Measurements from ENCODE around the gene CDC14A. TPM values are rescaled to one million over a fixed set of nuclear protein-coding genes. Genes with fewer than 3 reads are reported as not detected.

The CDC14A gene
- total and polyA plus RNA-seq, 2 donors (not counting 3 experiments of a cell fraction or from before 2014, with no cell fraction given), result 3.4 to 13.9 TPM

GRCh38 chr1:100462326-100463025 lies 110.2 kb downstream of the CDC14A start:
- dilution Hi-C loops (cut with MboI; ENCODE audit: extremely low pct_ligation_motif_present, low sequenced_read_pairs), result loop anchor here (10.0 kb wide), 1 partner anchor 412 kb away; no protein-coding TSS in a partner anchor
- no peaks in the 10 kb centered on the region for H4K20me1 ChIP-seq (replicated peaks; ENCODE audit: control insufficient read depth, extremely low read depth, insufficient read depth, low read length)
- H3K27ac ChIP-seq (ENCODE audit: insufficient read depth, low read depth, low read length), result no peak overlapping the region
- no peak overlapping the region for H2AFZ ChIP-seq (ENCODE audit: low read depth, low read length)
- no peaks in the 10 kb centered on the region for H3K9me1 ChIP-seq (replicated peaks; ENCODE audit: control insufficient read depth, extremely low read depth, insufficient read depth, low read length)
- H3K9me3 ChIP-seq (replicated peaks; ENCODE audit: control insufficient read depth, insufficient read depth, low read length), result no peaks in the 10 kb centered on the region
- FAIRE-seq (no peak), DNase-seq (ENCODE audit: low read depth, low spot score) (no peak)
- no peak overlapping the region for H3K4me2 ChIP-seq (ENCODE audit: insufficient read depth, low read length)
- ChIA-PET POLR2A (interaction anchor here (0.6 kb wide), 1 partner anchor 269 kb away, joined by 3 read pairs; no protein-coding TSS in a partner anchor), CTCF (interaction anchor here (0.6 to 8.6 kb wide), 8 partner anchors 64 to 408 kb away, joined by 3 to 261 read pairs (median 6); no protein-coding TSS in a partner anchor)
- no peak overlapping the region for H3K9ac ChIP-seq (replicated peaks; ENCODE audit: extremely low read depth, insufficient read depth, low read length)
- no peaks in the 10 kb centered on the region for H3K36me3 ChIP-seq (ENCODE audit: control insufficient read depth in 2 of 2, extremely low read depth in 1 of 2, insufficient read depth in 2 of 2, low read length in 2 of 2)
- H3K79me2 ChIP-seq (ENCODE audit: control insufficient read depth, insufficient read depth, low read length), result no peaks in the 10 kb centered on the region
- H3K27me3 ChIP-seq (ENCODE audit: control insufficient read depth in 2 of 2, insufficient read depth in 2 of 2, low read length in 2 of 2), result no peaks in the 10 kb centered on the region
- peaks cover 4% of the 10 kb centered on the region for H3K4me1 ChIP-seq (ENCODE audit: control insufficient read depth, extremely low read depth, insufficient read depth, low read length)
- TF ChIP-seq JUN (IDR thresholded peaks at IDR 0.05; ENCODE audit: borderline replicate concordance, insufficient read depth, insufficient read length, low read depth) (no peak), FOS (IDR thresholded peaks at IDR 0.05; ENCODE audit: borderline replicate concordance, insufficient read depth, low read length) (no peak), MAX (IDR thresholded peaks at IDR 0.05; ENCODE audit: insufficient read depth, insufficient read length) (no peak), POLR2A (IDR thresholded peaks at IDR 0.05; ENCODE audit: low read depth, low read length) (no peak), POLR2AphosphoS5 (IDR thresholded peaks at IDR 0.05; ENCODE audit: insufficient read depth, low read depth, low read length) (no peak), GATA2 (IDR thresholded peaks at IDR 0.05; ENCODE audit: insufficient read depth, insufficient read length, low read depth, low read length) (no peak), MYC (IDR thresholded peaks at IDR 0.05; ENCODE audit: low read depth, low read length) (no peak), CTCF (IDR thresholded peaks at IDR 0.05; ENCODE audit: extremely low read depth in 1 of 2, insufficient read depth in 1 of 2, low read depth in 1 of 2, low read length in 2 of 2) (no peak), EZH2 (IDR thresholded peaks at IDR 0.05; ENCODE audit: borderline replicate concordance, low read depth, low read length, severe bottlenecking) (no peak)
- intact Hi-C loops (cut with micrococcal nuclease), result loop anchor here (1.0 kb wide), 2 partner anchors 144 to 406 kb away; no protein-coding TSS in a partner anchor
- H3K4me3 ChIP-seq (replicated peaks in 1 of 3; ENCODE audit: insufficient read depth in 1 of 3, low read depth in 1 of 3, low read length in 3 of 3), result no peak overlapping the region
- no TSS peak for BruUV-seq (replicated peaks)

Data from endothelial cell of umbilical vein (primary cell).